Activated CD4-positive, alpha-beta memory T cell treated with anti-CD3 and anti-CD28 coated beads, Interleukin-2, amount 10 ng/mL, durations not matched to agents 7 days and 5 days (primary cell): Measurements from ENCODE around the gene PHACTR3. TPM values are rescaled to one million over a fixed set of nuclear protein-coding genes. Genes with fewer than 3 reads are reported as not detected.

Experiments
- CTCF ChIA-PET: fragments of 350-600 bp; sonication (Branson Sonifier 250); formaldehyde crosslinking; loops from one replicate; lab custom pipeline; 2021; ENCODE audit warnings: antibody characterized with exemption, inconsistent platforms; lab: Charles Lee
- POLR2A ChIA-PET: fragments of 350-600 bp; sonication (Branson Sonifier 250); formaldehyde crosslinking; loops from one replicate; lab custom pipeline; 2021; ENCODE audit warnings: antibody characterized with exemption; lab: Charles Lee
- DNase-seq: peaks from one replicate; pipeline ENCODE4 v3.0.0-alpha.2; 2020
- H3K27ac Mint-ChIP-seq: one replicate; pipeline ENCODE4 v1.8.0; 2021; ENCODE audit warnings: mild to moderate bottlenecking, mixed read lengths
- H3K27me3 Mint-ChIP-seq: one replicate; pipeline ENCODE4 v1.8.0; 2021; ENCODE audit warnings: mixed read lengths
- H3K36me3 Mint-ChIP-seq: one replicate; pipeline ENCODE4 v1.8.0; 2021; ENCODE audit warnings: low read depth, mixed read lengths
- H3K4me1 Mint-ChIP-seq: one replicate; pipeline ENCODE4 v1.8.0; 2021; ENCODE audit warnings: mixed read lengths
- H3K4me3 Mint-ChIP-seq: one replicate; pipeline ENCODE4 v1.8.0; 2021; ENCODE audit warnings: mild to moderate bottlenecking, mixed read lengths
- H3K9me3 Mint-ChIP-seq: one replicate; pipeline ENCODE4 v1.8.0; 2021; ENCODE audit warnings: mixed read lengths
- total RNA-seq, 2 experiments: library from RNA; stranded (reverse); gene quantifications; one replicate each; pipeline ENCODE4 v1.2.3, GENCODE V29; 2021

Gene PHACTR3
- total RNA-seq, 2 experiments from 2014 or later: not detected

DNA sequence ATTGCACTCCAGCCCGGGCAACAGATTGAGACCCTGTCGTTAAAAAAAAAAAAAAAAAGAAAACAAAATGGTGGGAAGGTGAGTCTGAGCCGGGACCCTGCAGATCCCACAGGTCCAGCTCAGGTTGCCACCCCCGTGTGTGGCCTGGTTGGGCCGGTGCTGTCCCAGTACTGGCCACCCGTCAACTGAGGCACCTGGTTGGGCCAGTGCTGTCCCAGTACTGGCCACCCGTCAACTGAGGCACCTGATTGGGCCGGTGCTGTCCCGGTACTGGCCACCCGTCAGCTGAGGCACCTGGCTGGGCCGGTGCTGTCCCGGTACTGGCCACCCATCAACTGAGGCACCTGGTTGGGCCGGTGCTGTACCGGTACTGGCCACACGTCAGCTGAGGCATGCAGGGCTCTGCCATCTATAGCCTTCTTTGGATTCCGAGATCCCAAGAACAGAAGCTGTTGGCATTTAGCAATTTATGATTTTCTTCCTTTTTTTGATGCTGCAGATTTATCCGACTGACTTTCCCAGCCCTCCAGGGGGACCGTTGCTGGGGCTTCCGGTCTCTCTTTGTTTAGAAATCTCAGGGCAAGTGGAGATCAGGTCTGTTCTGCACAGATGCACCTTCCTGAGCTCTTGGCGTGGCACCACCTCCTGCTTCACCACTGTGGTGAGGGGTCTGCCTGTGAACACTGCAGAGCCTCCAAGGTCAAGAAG is 215.3 kb downstream of the PHACTR3 start:
- Mint-ChIP-seq H3K9me3 (no peaks in the 10 kb centered on the region), H3K27me3 (no peaks in the 10 kb centered on the region), H3K4me1 (no peaks in the 10 kb centered on the region), H3K4me3 (no peak overlapping the region), H3K27ac (no peak overlapping the region), H3K36me3 (no peaks in the 10 kb centered on the region)
- DNase-seq: peak; percentile 8
- CTCF ChIA-PET: no interaction called here
- POLR2A ChIA-PET: no interaction called here

DNA sequence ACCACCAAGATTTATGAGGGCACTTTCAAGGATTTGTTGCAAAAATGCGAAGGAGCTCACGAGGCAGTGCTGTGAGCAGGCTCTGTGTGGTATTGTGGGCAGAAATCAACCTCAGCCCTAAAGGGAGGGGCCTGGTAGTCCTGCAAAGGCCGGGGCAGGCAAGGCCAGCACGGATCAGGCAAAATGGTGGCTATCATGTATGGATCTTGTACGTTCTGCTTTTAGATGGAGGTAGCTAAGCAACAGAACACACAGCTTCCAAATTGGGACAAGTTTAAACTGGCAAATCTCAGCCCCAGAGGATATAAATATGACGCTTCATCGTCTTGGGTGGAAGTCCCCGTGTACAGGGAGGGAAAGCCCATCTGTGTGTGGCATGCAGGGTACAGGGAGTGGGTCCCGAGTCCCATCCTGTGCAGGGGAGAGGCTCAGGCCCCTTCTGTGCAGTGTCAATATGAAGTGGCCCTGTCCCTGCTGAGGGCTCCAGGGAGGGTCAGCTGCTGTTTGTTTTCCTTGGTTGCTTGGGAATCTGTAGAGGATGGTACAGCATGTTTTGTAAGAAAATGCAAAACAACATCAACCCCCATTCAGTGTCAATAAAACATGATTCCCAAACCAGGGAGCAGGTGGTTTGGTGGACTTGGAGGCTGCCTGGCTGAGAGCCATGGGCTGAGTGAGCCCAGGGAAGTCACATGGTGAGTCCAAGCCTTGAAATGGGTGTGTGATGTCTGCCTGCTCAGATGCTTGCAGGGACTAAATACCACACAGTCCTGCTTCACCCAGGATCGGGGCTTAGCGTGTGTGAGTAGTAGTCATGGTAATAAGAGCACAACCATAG is 216.1 kb downstream of the PHACTR3 start:
- no peak overlapping the region for H3K27ac Mint-ChIP-seq
- H3K4me3 Mint-ChIP-seq: no peak overlapping the region
- H3K4me1 Mint-ChIP-seq: no peaks in the 10 kb centered on the region
- H3K27me3 Mint-ChIP-seq: no peaks in the 10 kb centered on the region
- no peaks in the 10 kb centered on the region for H3K9me3 Mint-ChIP-seq
- POLR2A ChIA-PET: no interaction called here
- DNase-seq: peak; percentile 7
- H3K36me3 Mint-ChIP-seq: no peaks in the 10 kb centered on the region
- CTCF ChIA-PET: no interaction called here

DNA sequence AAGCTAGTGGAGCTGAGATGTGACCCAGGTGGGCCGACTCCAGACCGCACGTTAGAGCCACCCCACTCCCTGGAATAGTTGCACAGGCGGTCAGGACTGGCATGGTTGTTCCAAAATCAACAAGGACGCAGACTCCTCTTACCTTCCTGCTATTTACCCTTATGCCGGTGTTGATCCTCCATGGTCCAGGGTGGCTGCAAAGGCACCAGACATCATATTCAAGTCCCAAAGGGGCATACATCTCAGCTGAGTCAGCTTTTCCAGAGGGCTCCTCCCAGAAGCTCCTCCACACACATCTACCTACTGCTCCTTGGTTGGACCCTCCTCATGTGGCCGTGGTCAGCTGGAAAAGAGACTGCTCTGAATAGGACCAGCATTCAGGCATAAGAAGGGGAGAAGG is 216.9 kb downstream of the PHACTR3 start:
- peak; percentile 6 for DNase-seq
- H3K4me1 Mint-ChIP-seq: no peaks in the 10 kb centered on the region

DNA sequence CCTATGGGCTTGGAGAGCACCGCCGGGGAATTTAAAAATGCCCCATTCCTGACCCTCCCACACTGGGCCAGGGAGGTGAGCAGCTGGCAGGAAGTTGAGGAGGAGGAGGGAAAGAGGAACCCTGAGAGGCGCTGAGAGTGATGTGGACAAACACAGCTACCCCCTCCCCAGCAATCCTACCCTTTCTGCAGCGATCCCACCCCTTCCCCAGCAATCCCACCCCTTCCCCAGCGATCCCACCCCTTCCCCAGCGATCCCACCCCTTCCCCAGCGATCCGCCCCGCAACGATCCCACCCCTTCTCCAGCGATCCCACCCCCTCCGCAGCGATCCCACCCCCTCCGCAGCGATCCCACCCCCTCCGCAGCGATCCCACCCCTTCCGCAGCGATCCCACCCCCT is 217.4 kb downstream of the PHACTR3 start:
- Mint-ChIP-seq H3K27ac (no peak overlapping the region), H3K4me1 (no peaks in the 10 kb centered on the region), H3K9me3 (no peaks in the 10 kb centered on the region), H3K36me3 (no peaks in the 10 kb centered on the region), H3K27me3 (no peaks in the 10 kb centered on the region), H3K4me3 (no peak overlapping the region)
- ChIA-PET CTCF (no interaction called here), POLR2A (no interaction called here)
- DNase-seq: no peak

More for the DNA sequence above, 216.9 kb downstream of the PHACTR3 start:
- no peaks in the 10 kb centered on the region for H3K27me3 Mint-ChIP-seq
- H3K9me3 Mint-ChIP-seq: no peaks in the 10 kb centered on the region
- POLR2A ChIA-PET: no interaction called here
- CTCF ChIA-PET: no interaction called here
- no peak overlapping the region for H3K27ac Mint-ChIP-seq
- H3K4me3 Mint-ChIP-seq: no peak overlapping the region
- no peaks in the 10 kb centered on the region for H3K36me3 Mint-ChIP-seq

DNA sequence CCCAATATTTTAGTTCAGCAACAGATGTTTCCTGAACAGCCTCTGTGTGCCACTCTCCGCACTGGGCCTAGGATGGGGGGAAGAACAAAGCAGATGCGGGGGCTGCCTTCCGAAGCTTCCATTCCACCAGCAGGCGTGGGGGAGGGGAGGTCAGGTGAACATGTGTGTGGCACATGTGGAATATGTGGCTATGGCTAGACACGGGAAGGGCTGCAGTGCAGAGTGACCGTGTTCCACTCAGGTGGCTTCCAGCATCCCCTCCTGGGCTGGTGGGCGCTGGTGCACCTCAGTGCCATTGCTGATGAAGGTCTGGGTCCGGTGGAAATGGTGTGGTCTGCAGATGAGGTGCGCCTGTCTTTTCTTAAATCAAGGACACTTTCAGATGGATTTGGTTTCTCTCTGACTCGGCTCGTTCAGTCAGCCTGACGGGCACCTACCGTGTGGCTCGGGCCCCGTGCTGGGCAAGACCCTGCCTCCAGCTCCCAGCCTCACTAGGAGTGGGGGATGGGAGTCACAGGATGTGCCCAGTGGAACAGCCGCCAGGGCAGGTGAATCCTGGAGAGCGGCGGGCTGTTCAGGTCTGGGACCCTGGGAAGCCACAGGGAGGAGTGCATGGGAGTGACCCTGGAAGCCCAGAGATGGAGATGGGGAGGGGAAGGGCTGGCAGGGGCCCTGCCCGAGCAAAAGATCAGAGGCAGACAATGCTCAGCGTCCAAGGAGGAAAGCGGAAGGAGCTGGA is 218.1 kb downstream of the PHACTR3 start:
- Mint-ChIP-seq H3K4me3 (no peak overlapping the region), H3K4me1 (no peaks in the 10 kb centered on the region)
- CTCF ChIA-PET: no interaction called here

DNA sequence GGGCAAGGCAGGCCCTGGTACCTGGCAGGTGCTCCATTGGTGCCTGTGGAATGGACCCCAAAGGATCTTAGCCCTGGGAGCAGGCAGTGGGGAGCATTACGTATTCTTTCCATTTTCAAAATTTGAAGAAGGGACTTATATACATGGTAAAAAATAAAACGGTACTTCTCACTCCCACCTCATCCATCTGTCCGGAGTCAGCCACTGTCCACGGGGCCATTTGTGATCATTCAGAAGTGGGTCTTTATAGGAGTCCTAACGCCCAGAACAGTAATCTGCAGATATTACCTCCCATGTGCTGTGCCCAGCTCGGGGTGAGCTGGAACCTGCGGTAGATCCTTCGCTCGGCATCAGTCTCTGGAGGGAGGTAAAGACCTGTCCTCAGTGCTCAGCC is 218.7 kb downstream of the PHACTR3 start:
- DNase-seq: peak; percentile 9
- Mint-ChIP-seq H3K4me1 (no peaks in the 10 kb centered on the region), H3K9me3 (no peaks in the 10 kb centered on the region), H3K36me3 (no peaks in the 10 kb centered on the region), H3K27ac (no peak overlapping the region), H3K27me3 (no peaks in the 10 kb centered on the region), H3K4me3 (no peak overlapping the region)
- POLR2A ChIA-PET: no interaction called here
- CTCF ChIA-PET: no interaction called here

More for the DNA sequence above, 218.1 kb downstream of the PHACTR3 start:
- H3K9me3 Mint-ChIP-seq: no peaks in the 10 kb centered on the region
- POLR2A ChIA-PET: no interaction called here
- no peaks in the 10 kb centered on the region for H3K27me3 Mint-ChIP-seq
- H3K36me3 Mint-ChIP-seq: no peaks in the 10 kb centered on the region
- peak; percentile 15 for DNase-seq
- H3K27ac Mint-ChIP-seq: no peak overlapping the region

DNA sequence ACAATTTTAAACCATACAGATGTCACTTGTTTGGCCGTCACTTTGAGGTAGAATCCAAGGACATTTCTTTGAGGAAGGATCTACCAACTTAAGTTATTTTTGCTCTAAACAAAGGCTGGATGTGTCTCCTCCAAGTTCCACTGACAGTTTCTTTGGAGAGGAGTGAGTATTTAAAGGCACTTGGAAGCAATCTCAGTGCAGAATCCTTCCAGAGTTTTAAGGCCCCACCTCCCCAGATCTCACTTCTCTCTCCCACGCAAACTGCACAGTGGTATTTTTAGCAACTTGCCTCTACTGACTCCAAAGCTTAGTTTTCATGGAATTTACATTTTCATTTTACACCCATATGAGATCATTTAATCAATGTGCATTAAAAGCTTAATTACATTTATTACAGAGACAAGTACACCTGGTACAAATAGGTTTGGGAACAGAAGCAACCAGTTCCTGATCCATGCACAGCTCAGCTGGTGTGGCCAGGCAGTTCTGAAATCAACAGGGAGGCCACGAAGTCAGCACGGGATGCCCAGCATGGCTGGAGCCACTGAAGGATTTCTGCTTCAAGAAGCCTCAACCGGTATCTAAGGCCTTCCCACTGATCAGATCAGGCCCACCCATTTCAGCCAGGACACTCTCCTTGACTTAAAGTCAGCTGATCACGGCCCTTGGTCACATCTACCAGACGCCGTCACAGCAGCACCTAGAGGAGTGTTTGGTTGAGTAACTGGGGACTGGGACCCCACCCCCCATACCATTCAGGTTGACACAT is 219.3 kb downstream of the PHACTR3 start:
- Mint-ChIP-seq H3K27ac (no peak overlapping the region), H3K9me3 (no peaks in the 10 kb centered on the region), H3K4me1 (no peaks in the 10 kb centered on the region), H3K4me3 (no peak overlapping the region), H3K27me3 (no peaks in the 10 kb centered on the region), H3K36me3 (no peaks in the 10 kb centered on the region)
- peak; percentile 12 for DNase-seq
- CTCF ChIA-PET: no interaction called here
- POLR2A ChIA-PET: no interaction called here

DNA sequence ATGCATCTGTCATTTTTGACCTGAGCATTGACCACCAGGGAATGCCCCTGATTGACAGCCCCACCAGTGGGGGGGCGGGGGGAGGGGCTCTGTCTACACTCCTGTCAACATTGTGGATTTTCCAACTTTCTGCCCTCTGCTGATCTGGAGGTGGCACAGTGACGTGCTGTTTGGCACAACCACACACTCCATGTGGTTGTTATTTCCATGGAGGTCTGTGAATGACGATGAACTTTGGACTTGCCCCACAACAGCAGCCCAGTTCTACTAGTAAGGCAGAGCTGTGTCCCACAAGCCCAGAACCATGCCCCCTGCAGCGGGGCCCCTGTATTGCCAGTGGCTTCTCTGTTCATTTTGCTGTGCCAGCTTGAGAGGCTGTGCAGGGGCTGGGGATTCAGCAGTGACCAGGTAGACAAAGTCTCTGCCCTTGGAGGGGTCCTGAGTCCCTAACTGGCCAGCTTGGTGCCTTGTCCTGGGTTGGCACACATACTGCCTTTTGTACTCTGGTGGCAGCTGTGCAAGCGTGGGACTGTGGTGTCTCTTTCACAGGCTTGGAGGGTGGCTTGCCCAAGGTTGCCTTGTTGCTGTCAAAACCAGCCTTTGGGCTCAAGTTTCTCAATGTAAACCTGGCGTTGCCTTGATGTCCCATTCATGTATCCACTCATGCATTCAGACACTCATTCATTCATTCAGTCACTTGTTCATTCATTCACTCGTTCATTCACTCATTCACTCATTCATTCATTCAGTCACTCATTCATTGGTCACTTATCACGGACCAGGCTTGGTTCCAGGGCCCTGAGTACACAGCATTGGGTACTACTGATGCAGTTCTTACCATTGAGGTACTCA is 220.6 kb downstream of the PHACTR3 start:
- Mint-ChIP-seq H3K27ac (no peak overlapping the region), H3K9me3 (no peaks in the 10 kb centered on the region), H3K36me3 (no peaks in the 10 kb centered on the region), H3K27me3 (no peaks in the 10 kb centered on the region), H3K4me3 (no peak overlapping the region), H3K4me1 (no peaks in the 10 kb centered on the region)
- POLR2A ChIA-PET: no interaction called here
- DNase-seq: peak; percentile 9
- CTCF ChIA-PET: no interaction called here

DNA sequence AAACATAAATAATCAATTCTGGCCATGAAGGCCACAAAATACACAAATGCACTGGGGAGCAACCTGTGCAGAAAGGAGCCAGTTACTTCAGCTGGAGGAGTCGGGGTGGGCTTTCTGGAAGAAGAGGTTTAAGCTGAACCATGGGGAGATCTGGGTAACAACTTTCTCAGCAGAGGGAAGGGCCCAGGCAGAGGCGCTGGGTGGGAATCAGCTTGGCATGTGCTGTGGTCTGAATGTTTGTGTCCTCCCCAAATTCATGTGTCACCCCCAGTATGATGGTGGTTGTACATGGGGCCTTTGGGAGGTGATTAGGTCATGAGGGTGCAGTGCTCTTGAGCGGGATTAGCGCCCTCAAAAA is 221.2 kb downstream of the PHACTR3 start:
- DNase-seq: peak; percentile 8
- H3K4me1 Mint-ChIP-seq: no peaks in the 10 kb centered on the region
- H3K36me3 Mint-ChIP-seq: no peaks in the 10 kb centered on the region
- no peaks in the 10 kb centered on the region for H3K9me3 Mint-ChIP-seq
- H3K27ac Mint-ChIP-seq: no peak overlapping the region
- peaks cover 2% of the 10 kb centered on the region for H3K27me3 Mint-ChIP-seq
- H3K4me3 Mint-ChIP-seq: no peak overlapping the region
- CTCF ChIA-PET: no interaction called here
- POLR2A ChIA-PET: no interaction called here

DNA sequence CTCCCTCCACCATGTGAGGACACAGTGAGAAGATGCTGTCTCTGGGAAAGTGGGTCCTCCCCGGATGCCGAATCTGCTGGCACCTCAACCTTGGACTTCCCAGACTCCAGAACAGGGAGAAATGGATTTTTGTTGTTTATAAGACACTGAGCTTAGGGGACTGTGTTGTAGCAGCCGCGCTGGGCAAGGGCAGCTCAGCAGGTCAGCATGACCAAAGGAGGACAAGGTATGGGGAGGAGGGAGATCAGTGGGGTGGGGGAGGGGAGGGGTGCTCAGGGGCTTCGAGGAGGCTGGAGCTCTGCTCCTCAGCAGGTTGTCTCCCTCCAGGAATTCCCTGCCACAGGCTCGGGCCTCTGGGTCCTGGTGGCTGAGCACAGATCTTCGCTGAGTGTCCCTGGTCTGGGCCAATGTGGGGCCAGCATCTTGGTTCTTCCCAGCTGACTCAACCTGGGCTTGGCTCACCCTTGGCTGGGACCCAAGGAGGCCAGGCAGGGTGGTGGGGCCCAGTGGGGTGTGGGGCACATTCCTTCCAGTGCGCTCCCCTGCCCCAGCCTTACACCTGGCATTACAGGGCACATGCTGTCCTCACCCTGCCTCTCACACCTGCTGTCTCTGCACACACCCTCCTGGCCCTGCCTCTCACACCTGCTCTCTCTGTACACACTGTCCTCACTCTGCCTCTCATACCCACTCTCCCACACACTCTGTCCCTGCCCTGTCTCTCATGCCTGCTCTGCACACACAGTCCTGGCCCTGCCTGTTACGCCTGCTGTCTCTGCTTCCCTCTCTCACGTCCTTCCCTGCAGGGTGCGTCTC is 221.8 kb downstream of the PHACTR3 start:
- DNase-seq: peak; percentile 9
- Mint-ChIP-seq H3K27me3 (peaks cover 2% of the 10 kb centered on the region), H3K36me3 (no peaks in the 10 kb centered on the region), H3K27ac (no peak overlapping the region), H3K9me3 (no peaks in the 10 kb centered on the region), H3K4me1 (no peaks in the 10 kb centered on the region), H3K4me3 (no peak overlapping the region)
- POLR2A ChIA-PET: no interaction called here
- CTCF ChIA-PET: no interaction called here

DNA sequence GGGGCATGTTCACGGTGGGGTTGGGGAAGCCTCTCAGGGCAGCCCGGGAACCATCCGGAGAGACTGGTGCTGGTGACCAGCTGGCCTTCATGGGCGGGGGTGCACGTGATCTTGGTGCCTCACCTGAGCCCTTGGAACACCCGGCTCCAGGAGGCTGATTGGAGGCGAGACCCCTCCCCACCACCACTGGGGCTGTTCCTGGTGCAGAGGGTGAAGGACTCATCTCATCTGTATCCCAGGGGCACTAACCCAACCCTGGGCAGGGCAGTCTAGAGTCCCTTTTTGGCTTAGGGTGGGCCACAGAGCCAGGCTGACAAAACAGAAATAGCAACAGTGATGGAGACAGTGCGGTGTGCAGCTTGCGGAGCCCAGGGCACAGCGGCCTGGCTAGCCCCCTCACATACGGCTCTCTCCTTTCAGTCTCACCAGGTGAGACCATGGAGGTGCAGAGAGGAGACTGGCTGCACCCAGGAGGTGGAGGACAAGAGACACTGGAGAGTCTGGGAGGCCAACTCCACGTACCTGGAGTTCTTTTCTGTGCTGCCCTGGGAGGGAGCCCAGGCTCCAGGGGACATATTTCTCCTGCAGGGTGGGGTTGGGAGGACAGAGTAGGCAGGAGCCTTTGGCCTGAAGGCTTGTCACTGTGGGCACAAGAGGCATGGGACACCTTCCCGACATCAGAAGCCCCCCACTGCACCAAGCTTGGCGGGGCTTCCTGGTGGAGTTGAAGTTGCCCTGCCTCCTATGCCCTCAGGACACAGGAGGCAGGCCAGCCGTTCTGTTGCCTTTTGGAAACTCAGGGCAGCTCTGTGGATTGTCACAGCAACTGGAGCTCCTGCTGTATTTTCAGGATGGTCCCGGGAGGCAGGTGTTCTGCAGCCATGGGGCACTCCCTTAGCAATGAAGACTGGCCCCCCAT is 223.1 kb downstream of the PHACTR3 start:
- no peak overlapping the region for H3K27ac Mint-ChIP-seq
- ChIA-PET POLR2A (no interaction called here), CTCF (no interaction called here)
- H3K9me3 Mint-ChIP-seq: no peaks in the 10 kb centered on the region
- no peaks in the 10 kb centered on the region for H3K36me3 Mint-ChIP-seq
- H3K4me3 Mint-ChIP-seq: no peak overlapping the region
- no peaks in the 10 kb centered on the region for H3K4me1 Mint-ChIP-seq
- peak; percentile 9 for DNase-seq
- peaks cover 2% of the 10 kb centered on the region for H3K27me3 Mint-ChIP-seq
